GM21737 (cell line): ENCODE results near the gene SYF2.

Experiments
- ATAC-seq: cut with Tn5 transposase; IDR thresholded peaks from one replicate; pipeline ENCODE4 v1.9.1; 2021; ENCODE audit warnings: mild to moderate bottlenecking, moderate library complexity; ENCODE audit not compliant: unreplicated experiment

Gene SYF2

DNA sequence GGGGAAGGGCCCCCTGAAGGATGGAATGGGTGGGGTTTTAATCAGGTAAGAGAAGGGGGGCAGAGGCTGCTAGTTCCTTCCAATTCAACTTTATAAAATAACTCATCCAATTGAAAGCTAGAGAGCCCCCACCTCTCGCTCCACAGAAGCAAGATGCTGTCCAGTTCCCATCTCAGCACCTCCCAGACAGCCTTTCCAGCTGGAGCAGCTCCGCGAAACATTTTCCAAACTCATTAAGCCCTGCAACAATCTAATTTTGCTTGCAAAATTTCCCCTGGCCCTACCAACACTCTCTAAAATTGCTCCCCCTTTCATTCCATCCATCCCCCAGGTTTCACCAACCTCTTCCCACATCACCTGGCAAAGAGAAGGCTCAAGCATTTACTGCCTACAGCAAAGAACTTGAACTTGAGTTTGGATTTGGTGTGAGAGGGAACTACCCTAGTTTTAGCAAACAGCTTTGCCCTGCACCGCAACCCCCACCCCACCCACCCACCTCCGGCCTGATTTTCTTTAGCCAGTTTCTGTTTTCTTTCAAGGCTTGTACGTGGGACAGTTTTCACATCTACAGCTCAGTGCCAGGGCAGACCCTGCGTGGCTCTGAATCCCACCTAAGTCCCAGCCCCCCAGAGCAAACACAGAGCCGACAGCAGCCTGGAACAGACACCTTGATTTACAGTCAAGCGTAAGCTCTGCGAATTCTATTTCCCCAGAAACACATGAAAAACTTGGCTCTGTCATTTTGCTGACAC is 46.7 kb downstream of the SYF2 start:
- no peak for ATAC-seq

- no peak for ATAC-seq
Observed at GRCh38 chr1:25184001-25184762, 48.1 kb downstream of the SYF2 start.

- ATAC-seq = no peak
Observed at GRCh38 chr1:25183126-25183980, 48.9 kb downstream of the SYF2 start.

- no peak for ATAC-seq
Observed at GRCh38 chr1:25182629-25183028, 49.7 kb downstream of the SYF2 start.

DNA sequence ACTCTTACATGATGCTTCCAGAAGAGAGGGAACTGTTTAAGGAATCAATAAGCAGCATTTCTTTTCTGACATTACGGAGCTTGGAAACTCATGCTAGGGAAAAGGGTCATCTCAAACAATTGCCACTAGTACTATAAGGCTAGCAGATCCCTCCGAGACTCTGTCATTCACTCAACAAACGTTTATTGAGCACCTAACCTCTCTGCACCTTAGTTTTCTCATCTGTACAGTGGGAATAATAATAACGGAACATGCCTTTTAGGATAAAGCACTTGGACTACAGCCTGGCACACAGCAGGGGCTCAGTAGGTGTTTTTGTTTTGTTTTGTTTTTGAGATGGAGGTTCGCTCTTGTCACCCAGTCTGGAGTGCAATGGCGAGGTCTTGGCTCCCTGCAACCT is 51.3 kb downstream of the SYF2 start:
- ATAC-seq = no peak

- no peak for ATAC-seq
Observed at GRCh38 chr1:25178917-25179561, 53.3 kb downstream of the SYF2 start.

DNA sequence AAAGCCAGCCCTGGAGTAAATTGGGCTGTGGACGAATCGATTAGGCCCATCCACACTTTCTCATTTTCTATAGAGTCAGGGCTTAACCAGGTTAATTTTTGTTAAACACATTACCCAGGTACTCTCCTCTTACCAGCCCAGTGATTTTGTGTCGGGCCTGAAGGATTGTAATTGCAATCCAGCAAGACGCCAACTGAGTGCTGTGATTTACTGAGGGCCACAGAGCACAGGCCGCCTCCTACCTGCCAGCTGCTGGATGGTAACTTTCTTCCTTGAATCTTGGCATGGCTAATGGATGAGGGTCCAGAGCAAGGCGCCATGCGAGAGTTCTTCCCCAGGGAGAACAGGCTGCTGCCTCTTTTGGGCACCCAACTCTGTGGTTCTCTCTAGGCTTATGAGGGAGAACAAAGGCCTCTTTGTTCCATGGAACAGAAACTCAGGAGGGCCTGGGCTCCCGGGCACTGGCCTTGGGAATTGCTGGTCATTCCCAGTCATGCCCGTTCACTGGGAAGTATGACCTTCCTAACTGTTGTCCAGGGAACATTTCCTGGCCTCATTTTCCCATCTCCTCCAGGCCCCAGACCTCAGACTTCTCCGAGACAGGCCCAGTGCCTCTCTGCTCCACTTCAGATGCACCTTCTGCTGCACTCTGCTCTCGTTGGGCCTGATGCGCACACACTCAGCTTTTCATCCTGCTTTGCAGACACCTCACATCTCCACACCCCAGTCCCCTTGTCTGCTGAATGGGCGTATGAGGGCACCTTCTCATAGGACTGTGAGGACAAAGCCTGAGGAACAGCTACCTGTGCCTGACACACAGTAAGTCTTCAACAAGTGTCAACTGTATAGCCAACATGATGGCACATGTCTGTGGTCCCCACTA is 57.3 kb downstream of the SYF2 start:
- no peak for ATAC-seq

GRCh38 chr1:25174363-25174729 is 58.0 kb downstream of the SYF2 start:
- ATAC-seq = no peak

- ATAC-seq = no peak
Observed at GRCh38 chr1:25173809-25174340, 58.4 kb downstream of the SYF2 start.
